ENCODE data around the gene CAB39L. TPM values are rescaled to one million over a fixed set of nuclear protein-coding genes. Genes with fewer than 3 reads are reported as not detected.

Gene CAB39L
- polyA plus RNA-seq, 10 donors, result 4.6 to 7.2 (median 5.4) TPM

- DNase-seq, result peak in 1 of 3 donors; percentile 41
Observed at GRCh38 chr13:49443357-49443703, 534 bp downstream of the CAB39L start.

- no peak for DNase-seq
Observed at GRCh38 chr13:49441846-49442245, 2.0 kb downstream of the CAB39L start.

GRCh38 chr13:49441312-49441711 is 2.6 kb downstream of the CAB39L start:
- no peak for DNase-seq

GRCh38 chr13:49439609-49440008 is 4.3 kb downstream of the CAB39L start:
- no peak for DNase-seq

- no peak for DNase-seq
Observed at GRCh38 chr13:49437705-49438104, 6.2 kb downstream of the CAB39L start.

- DNase-seq, result peak in 2 of 3 donors; percentile 66 to 73
Observed at GRCh38 chr13:49436890-49437289, 7.0 kb downstream of the CAB39L start.

- peak; percentile 69 to 81 (median 74) for DNase-seq
Observed at GRCh38 chr13:49435992-49436391, 7.9 kb downstream of the CAB39L start.

- no peak for DNase-seq
Observed at GRCh38 chr13:49429121-49429520, 14.7 kb downstream of the CAB39L start.

- DNase-seq, result no peak
Observed at GRCh38 chr13:49428041-49428763, 15.7 kb downstream of the CAB39L start.

- DNase-seq, result no peak
Observed at GRCh38 chr13:49424011-49424560, 19.8 kb downstream of the CAB39L start.

- DNase-seq, result no peak
Observed at GRCh38 chr13:49421391-49421790, 22.5 kb downstream of the CAB39L start.

- DNase-seq, result no peak
Observed at GRCh38 chr13:49419276-49419675, 24.6 kb downstream of the CAB39L start.

- no peak for DNase-seq
Observed at GRCh38 chr13:49418206-49418605, 25.7 kb downstream of the CAB39L start.

GRCh38 chr13:49417161-49417560 is 26.7 kb downstream of the CAB39L start:
- no peak for DNase-seq

GRCh38 chr13:49412749-49413148 is 31.1 kb downstream of the CAB39L start:
- DNase-seq, result no peak

GRCh38 chr13:49411353-49411752 is 32.5 kb downstream of the CAB39L start:
- DNase-seq, result no peak

- no peak for DNase-seq
Observed at GRCh38 chr13:49410477-49410876, 33.4 kb downstream of the CAB39L start.

- DNase-seq, result no peak
Observed at GRCh38 chr13:49410006-49410405, 33.9 kb downstream of the CAB39L start.

- no peak for DNase-seq
Observed at GRCh38 chr13:49409008-49409407, 34.9 kb downstream of the CAB39L start.

- no peak for DNase-seq
Observed at GRCh38 chr13:49407936-49408335, 35.9 kb downstream of the CAB39L start.

- DNase-seq, result no peak
Observed at GRCh38 chr13:49407068-49407467, 36.8 kb downstream of the CAB39L start.

- DNase-seq, result no peak
Observed at GRCh38 chr13:49404703-49405020, 39.2 kb downstream of the CAB39L start.

- no peak for DNase-seq
Observed at GRCh38 chr13:49403996-49404702, 39.7 kb downstream of the CAB39L start.

Measured in muscle of back (tissue), 11 donors.